Upper lobe of left lung (tissue), 4 donors: Measurements from ENCODE around the gene SLC30A7.

ENCODE experiments used
- POLR2A ChIP-seq, 4 donors: fragments of 450-650 bp; IDR thresholded peaks; one replicate each; pipeline ENCODE4 v1.5.1; 2016 to 2017; ENCODE audit warnings: antibody characterized with exemption in 4 of 4, mild to moderate bottlenecking in 2 of 4
- TF ChIP-seq, protein P1 (sequence below), 6 experiments: fragments of 450-650 bp in 4 of 6; fragments of 200-600 bp in 2 of 6; sonication (generic) in 2 of 6; IDR thresholded peaks; one replicate each; pipeline ENCODE4 v1.5.1; 2016 to 2019; ENCODE audit warnings: antibody characterized with exemption in 6 of 6

GRCh38 chr1:100968621-100969020 lies 72.7 kb downstream of the SLC30A7 start:
- TF ChIP-seq, protein P1, sequence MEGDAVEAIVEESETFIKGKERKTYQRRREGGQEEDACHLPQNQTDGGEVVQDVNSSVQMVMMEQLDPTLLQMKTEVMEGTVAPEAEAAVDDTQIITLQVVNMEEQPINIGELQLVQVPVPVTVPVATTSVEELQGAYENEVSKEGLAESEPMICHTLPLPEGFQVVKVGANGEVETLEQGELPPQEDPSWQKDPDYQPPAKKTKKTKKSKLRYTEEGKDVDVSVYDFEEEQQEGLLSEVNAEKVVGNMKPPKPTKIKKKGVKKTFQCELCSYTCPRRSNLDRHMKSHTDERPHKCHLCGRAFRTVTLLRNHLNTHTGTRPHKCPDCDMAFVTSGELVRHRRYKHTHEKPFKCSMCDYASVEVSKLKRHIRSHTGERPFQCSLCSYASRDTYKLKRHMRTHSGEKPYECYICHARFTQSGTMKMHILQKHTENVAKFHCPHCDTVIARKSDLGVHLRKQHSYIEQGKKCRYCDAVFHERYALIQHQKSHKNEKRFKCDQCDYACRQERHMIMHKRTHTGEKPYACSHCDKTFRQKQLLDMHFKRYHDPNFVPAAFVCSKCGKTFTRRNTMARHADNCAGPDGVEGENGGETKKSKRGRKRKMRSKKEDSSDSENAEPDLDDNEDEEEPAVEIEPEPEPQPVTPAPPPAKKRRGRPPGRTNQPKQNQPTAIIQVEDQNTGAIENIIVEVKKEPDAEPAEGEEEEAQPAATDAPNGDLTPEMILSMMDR (IDR thresholded peaks at IDR 0.05) = no peak
- no peak for TF ChIP-seq POLR2A (IDR thresholded peaks at IDR 0.05)
